Activated naive CD4-positive, alpha-beta T cell treated with anti-CD3 and anti-CD28 coated beads for 36 hours (primary cell): Measurements from ENCODE around the gene YARS1. TPM values are rescaled to one million over a fixed set of nuclear protein-coding genes. Genes with fewer than 3 reads are reported as not detected.

Experiments used
- CTCF ChIA-PET: fragments of 350-600 bp; sonication (Branson Sonifier 250); formaldehyde crosslinking; loops from one replicate; lab custom pipeline; 2021; ENCODE audit warnings: antibody characterized with exemption; lab: Charles Lee
- DNase-seq: peaks from one replicate; pipeline ENCODE4 v3.0.0-alpha.2; 2020
- H3K27ac Mint-ChIP-seq: one replicate; pipeline ENCODE4 v1.8.0; 2021; ENCODE audit warnings: mild to moderate bottlenecking, mixed read lengths
- H3K27me3 Mint-ChIP-seq: one replicate; pipeline ENCODE4 v1.8.0; 2021; ENCODE audit warnings: low read depth, mixed read lengths
- H3K36me3 Mint-ChIP-seq: one replicate; pipeline ENCODE4 v1.8.0; 2021; ENCODE audit warnings: low read depth, mixed read lengths
- H3K4me1 Mint-ChIP-seq: one replicate; pipeline ENCODE4 v1.8.0; 2021; ENCODE audit warnings: low read depth, mixed read lengths
- H3K4me3 Mint-ChIP-seq: one replicate; pipeline ENCODE4 v1.8.0; 2021; ENCODE audit warnings: mild to moderate bottlenecking, moderate library complexity, mixed read lengths
- H3K9me3 Mint-ChIP-seq: one replicate; pipeline ENCODE4 v1.8.0; 2021; ENCODE audit warnings: mixed read lengths
- intact Hi-C: fragments of 100-400 bp; cut with micrococcal nuclease; formaldehyde crosslinking; loops from one replicate; pipeline ENCODE4 v1.15.1; 2023
- total RNA-seq, 2 experiments: library from RNA; stranded (reverse); gene quantifications; one replicate each; pipeline ENCODE4 v1.2.3, GENCODE V29; 2021

Gene YARS1
- 100 to 1,000 TPM; 293 to 312 TPM for total RNA-seq

- peak within 1 kb of the TSS; percentile 94 for H3K27ac Mint-ChIP-seq
- H3K4me3 Mint-ChIP-seq: peak within 1 kb of the TSS; percentile 92
- CTCF ChIA-PET: interaction anchor here (1.0 to 1.1 kb wide), 2 partner anchors 12 to 56 kb away, joined by 3 read pairs; no protein-coding TSS in a partner anchor
- no peaks in the 10 kb centered on the region for H3K27me3 Mint-ChIP-seq
- intact Hi-C loops: loop anchor here (1.0 to 10.0 kb wide), 9 partner anchors 18 to 882 kb away; partner anchors contain the start of genes AK2, LCK, PTP4A2 and RNF19B
- H3K36me3 Mint-ChIP-seq: peaks cover 39% of the 10 kb centered on the region
- peaks cover 51% of the 10 kb centered on the region for H3K4me1 Mint-ChIP-seq
- peak; percentile 100 for DNase-seq
- no peaks in the 10 kb centered on the region for H3K9me3 Mint-ChIP-seq
These were observed at the start of gene YARS1, which contains the start of gene S100PBP for GRCh38 chr1:32817159-32817814. TSS of gene YARS1 (minus strand) at chr1:32817358. CDS start at chr1:32817244, 114 bp downstream. TSS of gene S100PBP (plus strand) at chr1:32817653. CDS start at chr1:32826100, 8,447 bp downstream.

- DNase-seq: no peak
- Mint-ChIP-seq H3K9me3 (no peaks in the 10 kb centered on the region), H3K4me3 (no peak overlapping the region), H3K27ac (no peak overlapping the region), H3K36me3 (peaks cover 2% of the 10 kb centered on the region), H3K27me3 (peaks cover 11% of the 10 kb centered on the region), H3K4me1 (peaks cover 3% of the 10 kb centered on the region)
- CTCF ChIA-PET: interaction anchor here (1.3 to 2.5 kb wide), 2 partner anchors 13 to 153 kb away, joined by 3 to 8 read pairs; no protein-coding TSS in a partner anchor
- intact Hi-C loops: no loop called here
These were observed 48.7 kb upstream of the YARS1 start for GRCh38 chr1:32865639-32866405.

GRCh38 chr1:32864375-32865019 lies 47.3 kb upstream of the YARS1 start:
- CTCF ChIA-PET: no interaction called here
- no peak for DNase-seq
- no peaks in the 10 kb centered on the region for H3K9me3 Mint-ChIP-seq
- H3K4me1 Mint-ChIP-seq: no peaks in the 10 kb centered on the region
- H3K36me3 Mint-ChIP-seq: peaks cover 2% of the 10 kb centered on the region
- H3K4me3 Mint-ChIP-seq: no peak overlapping the region
- no peak overlapping the region for H3K27ac Mint-ChIP-seq
- intact Hi-C loops: no loop called here
- peaks cover 4% of the 10 kb centered on the region for H3K27me3 Mint-ChIP-seq

GRCh38 chr1:32863881-32864245 lies 46.7 kb upstream of the YARS1 start:
- Mint-ChIP-seq H3K27ac (no peak overlapping the region), H3K9me3 (no peaks in the 10 kb centered on the region), H3K27me3 (no peaks in the 10 kb centered on the region), H3K4me3 (no peak overlapping the region), H3K36me3 (peaks cover 2% of the 10 kb centered on the region), H3K4me1 (no peaks in the 10 kb centered on the region)
- intact Hi-C loops: no loop called here
- CTCF ChIA-PET: interaction anchor here (1.1 kb wide), 1 partner anchor 151 kb away, joined by 4 read pairs; no protein-coding TSS in a partner anchor
- no peak for DNase-seq

- DNase-seq: no peak
- Mint-ChIP-seq H3K27ac (no peak overlapping the region), H3K9me3 (no peaks in the 10 kb centered on the region), H3K27me3 (no peaks in the 10 kb centered on the region), H3K4me3 (no peak overlapping the region), H3K4me1 (no peaks in the 10 kb centered on the region), H3K36me3 (peaks cover 3% of the 10 kb centered on the region)
- CTCF ChIA-PET: interaction anchor here (1.1 kb wide), 1 partner anchor 151 kb away, joined by 4 read pairs; no protein-coding TSS in a partner anchor
- intact Hi-C loops: no loop called here
These were observed 46.2 kb upstream of the YARS1 start for GRCh38 chr1:32863218-32863880.

DNA sequence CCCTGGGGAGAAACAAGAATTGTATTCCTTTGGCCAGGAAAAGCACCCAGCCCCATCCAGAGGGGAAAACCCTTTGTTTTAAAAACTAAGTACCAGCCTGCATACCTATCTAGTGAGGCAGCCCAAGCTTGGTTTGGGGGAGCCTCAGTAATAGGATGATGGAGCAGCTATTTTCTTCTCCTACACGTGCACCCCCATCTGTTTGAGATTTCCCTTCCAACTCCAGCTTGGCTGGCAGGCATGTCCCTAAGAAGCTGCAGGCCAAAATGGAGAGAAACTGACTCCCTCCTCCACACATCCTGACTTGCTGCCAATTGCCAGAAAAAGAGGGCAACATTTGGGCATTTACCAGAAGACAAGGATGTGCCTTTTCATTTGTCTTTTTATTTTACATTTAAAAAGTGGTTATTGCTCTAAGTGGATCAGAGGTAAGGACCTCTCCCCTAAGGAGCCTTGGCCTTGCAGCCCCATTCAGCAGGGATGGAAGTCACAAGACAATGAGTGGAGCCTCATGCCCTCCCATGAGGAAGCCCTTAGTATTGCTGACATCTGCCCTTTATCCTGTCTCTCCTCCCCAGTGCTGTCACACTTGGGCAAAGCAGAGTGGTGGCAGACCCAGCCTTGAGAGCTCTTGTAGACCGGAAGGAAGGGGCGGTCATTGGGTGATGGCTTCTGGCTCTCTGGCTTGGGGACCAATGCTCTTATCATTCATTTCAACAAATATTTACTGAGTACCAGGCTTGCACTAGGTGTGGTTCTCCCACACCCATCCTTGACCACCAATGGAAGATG lies 44.9 kb upstream of the YARS1 start:
- no peak overlapping the region for H3K4me3 Mint-ChIP-seq
- DNase-seq: no peak
- intact Hi-C loops: no loop called here
- H3K36me3 Mint-ChIP-seq: peaks cover 6% of the 10 kb centered on the region
- H3K9me3 Mint-ChIP-seq: no peaks in the 10 kb centered on the region
- no peaks in the 10 kb centered on the region for H3K4me1 Mint-ChIP-seq
- no peaks in the 10 kb centered on the region for H3K27me3 Mint-ChIP-seq
- CTCF ChIA-PET: interaction anchor here (1.7 kb wide), 1 partner anchor 14 kb away, joined by 7 read pairs; no protein-coding TSS in a partner anchor
- H3K27ac Mint-ChIP-seq: no peak overlapping the region

DNA sequence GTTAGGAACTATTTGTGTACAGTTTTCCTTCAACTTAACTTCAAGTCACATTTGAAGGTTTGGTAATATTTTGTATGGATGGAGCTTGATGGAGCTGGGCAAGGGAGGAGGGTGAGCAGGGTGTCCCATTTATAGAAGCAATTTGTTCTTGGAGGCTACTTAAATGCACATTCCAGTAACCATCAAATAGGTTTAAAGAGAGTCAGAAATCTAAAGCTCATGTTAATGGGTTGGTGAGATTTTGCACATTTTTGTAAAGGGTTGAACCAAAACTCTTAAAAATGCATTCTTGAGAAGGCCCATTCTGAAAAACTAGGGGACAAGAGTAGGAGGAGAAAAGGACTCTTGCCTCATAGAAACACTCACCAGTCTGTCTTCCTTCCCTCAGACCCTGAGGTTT lies 43.4 kb upstream of the YARS1 start:
- intact Hi-C loops: no loop called here
- no peak for DNase-seq
- no peaks in the 10 kb centered on the region for H3K4me1 Mint-ChIP-seq
- H3K27ac Mint-ChIP-seq: no peak overlapping the region
- no peaks in the 10 kb centered on the region for H3K9me3 Mint-ChIP-seq
- no peak overlapping the region for H3K4me3 Mint-ChIP-seq
- CTCF ChIA-PET: interaction anchor here (0.6 to 2.7 kb wide), 4 partner anchors 11 to 149 kb away, joined by 4 to 7 read pairs (median 6); no protein-coding TSS in a partner anchor
- H3K27me3 Mint-ChIP-seq: no peaks in the 10 kb centered on the region
- peaks cover 6% of the 10 kb centered on the region for H3K36me3 Mint-ChIP-seq

DNA sequence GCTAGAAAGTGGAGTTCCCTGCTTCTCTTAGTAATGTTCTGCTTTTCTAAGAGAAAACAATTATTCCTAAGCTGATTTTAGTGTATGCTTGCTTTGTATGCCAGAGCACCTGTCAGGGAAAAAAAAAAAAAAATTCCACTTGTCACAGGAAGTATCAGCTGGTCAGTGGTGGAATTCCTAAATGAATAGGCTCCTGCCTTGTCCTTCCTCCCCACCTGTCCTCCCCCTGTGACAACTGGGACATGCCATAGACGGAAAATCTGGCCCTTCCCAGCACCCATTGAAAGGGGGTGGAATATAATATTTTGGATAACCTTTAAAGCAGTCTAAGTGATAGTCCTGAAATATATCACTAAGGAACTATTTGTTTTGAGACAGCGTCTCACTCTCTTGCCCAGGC lies 42.8 kb upstream of the YARS1 start:
- no peaks in the 10 kb centered on the region for H3K27me3 Mint-ChIP-seq
- intact Hi-C loops: no loop called here
- peaks cover 6% of the 10 kb centered on the region for H3K36me3 Mint-ChIP-seq
- CTCF ChIA-PET: interaction anchor here (0.6 to 2.7 kb wide), 3 partner anchors 12 to 149 kb away, joined by 4 to 6 read pairs (median 6); no protein-coding TSS in a partner anchor
- no peak overlapping the region for H3K27ac Mint-ChIP-seq
- H3K9me3 Mint-ChIP-seq: no peaks in the 10 kb centered on the region
- H3K4me1 Mint-ChIP-seq: no peaks in the 10 kb centered on the region
- H3K4me3 Mint-ChIP-seq: no peak overlapping the region
- DNase-seq: no peak

DNA sequence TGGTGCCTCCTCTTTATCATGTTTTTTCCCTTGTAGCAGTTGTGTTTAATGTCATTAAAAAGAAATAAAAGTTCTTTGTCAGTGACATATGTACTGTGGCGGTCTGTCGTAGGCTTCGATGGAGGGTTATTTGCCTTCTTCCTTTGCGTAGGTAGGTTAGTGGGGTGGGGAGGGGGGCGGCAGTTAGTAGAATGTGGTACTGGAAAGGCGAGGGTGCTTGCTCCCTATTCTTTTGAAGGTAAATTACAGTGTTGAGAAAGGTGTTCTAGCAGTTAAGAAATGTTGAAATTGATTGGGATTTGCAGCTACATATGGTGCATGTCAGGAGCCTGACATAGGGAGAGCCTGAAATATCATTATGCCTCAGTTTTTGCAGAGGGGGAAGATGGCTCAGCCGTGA lies 41.6 kb upstream of the YARS1 start:
- peaks cover 11% of the 10 kb centered on the region for H3K36me3 Mint-ChIP-seq
- CTCF ChIA-PET: interaction anchor here (2.6 to 2.7 kb wide), 2 partner anchors 13 to 146 kb away, joined by 6 read pairs; no protein-coding TSS in a partner anchor
- intact Hi-C loops: no loop called here
- H3K27me3 Mint-ChIP-seq: no peaks in the 10 kb centered on the region
- no peaks in the 10 kb centered on the region for H3K9me3 Mint-ChIP-seq
- H3K4me1 Mint-ChIP-seq: no peaks in the 10 kb centered on the region
- no peak overlapping the region for H3K4me3 Mint-ChIP-seq
- H3K27ac Mint-ChIP-seq: no peak overlapping the region
- DNase-seq: no peak

DNA sequence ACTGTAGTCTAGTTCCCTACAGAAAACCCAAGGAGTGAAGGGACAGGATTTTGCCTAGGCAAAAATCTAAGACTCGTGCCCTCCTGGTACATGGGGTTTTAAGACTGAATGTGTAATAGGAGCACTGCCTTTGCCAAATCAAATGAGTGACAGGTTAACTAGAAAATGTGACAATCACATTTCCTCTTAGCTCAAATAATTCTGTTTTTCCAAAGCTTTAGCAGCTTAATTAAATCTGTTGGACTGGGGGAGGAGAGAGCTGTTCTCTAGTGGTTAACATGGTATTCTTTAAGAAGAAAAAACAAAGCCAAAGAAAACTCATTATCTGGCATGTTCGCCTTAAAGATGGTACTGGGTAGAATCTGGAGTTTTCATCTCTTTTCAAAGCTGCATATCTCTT lies 41.0 kb upstream of the YARS1 start:
- Mint-ChIP-seq H3K4me1 (no peaks in the 10 kb centered on the region), H3K27me3 (no peaks in the 10 kb centered on the region), H3K4me3 (no peak overlapping the region), H3K9me3 (no peaks in the 10 kb centered on the region), H3K27ac (no peak overlapping the region), H3K36me3 (peaks cover 15% of the 10 kb centered on the region)
- CTCF ChIA-PET: interaction anchor here (1.2 to 2.7 kb wide), 2 partner anchors 14 to 145 kb away, joined by 3 to 6 read pairs; no protein-coding TSS in a partner anchor
- DNase-seq: no peak
- intact Hi-C loops: no loop called here
